GM18505 (cell line): ENCODE data around the gene RACGAP1.

Experiments used
- ATAC-seq: cut with Tn5 transposase; IDR thresholded peaks from one replicate; pipeline ENCODE4 v1.9.1; 2021; ENCODE audit not compliant: unreplicated experiment
- POLR2A ChIP-seq: IDR thresholded peaks from 4 replicates; pipeline ENCODE4 v1.6.1; 2011; ENCODE audit warnings: borderline replicate concordance; ENCODE audit not compliant: insufficient read depth, insufficient read length; ENCODE audit errors: extremely low read depth

Gene RACGAP1

GRCh38 chr12:49959685-49960473 lies 65.4 kb downstream of the RACGAP1 start:
- ATAC-seq: no peak
- TF ChIP-seq POLR2A: no peak

GRCh38 chr12:49957570-49957967 lies 67.7 kb downstream of the RACGAP1 start:
- TF ChIP-seq POLR2A: no peak
- ATAC-seq: no peak

- TF ChIP-seq POLR2A: no peak
- ATAC-seq: no peak
Measured at GRCh38 chr12:49956663-49957569, 68.4 kb downstream of the RACGAP1 start.

GRCh38 chr12:49955899-49956662 lies 69.2 kb downstream of the RACGAP1 start:
- no peak for TF ChIP-seq POLR2A
- ATAC-seq: no peak

GRCh38 chr12:49954863-49955830 lies 70.1 kb downstream of the RACGAP1 start:
- no peak for ATAC-seq
- no peak for TF ChIP-seq POLR2A

GRCh38 chr12:49953961-49954846 lies 71.1 kb downstream of the RACGAP1 start:
- no peak for TF ChIP-seq POLR2A
- no peak for ATAC-seq

GRCh38 chr12:49953151-49953550 lies 72.1 kb downstream of the RACGAP1 start:
- no peak for ATAC-seq

GRCh38 chr12:49952391-49953055 lies 72.8 kb downstream of the RACGAP1 start:
- TF ChIP-seq POLR2A: no peak
- no peak for ATAC-seq

More at GRCh38 chr12:49953151-49953550, 72.1 kb downstream of the RACGAP1 start:
- TF ChIP-seq POLR2A: no peak

GRCh38 chr12:49951411-49952240 lies 73.7 kb downstream of the RACGAP1 start:
- TF ChIP-seq POLR2A: no peak
- ATAC-seq: no peak

- no peak for ATAC-seq
- no peak for TF ChIP-seq POLR2A
Measured at GRCh38 chr12:49950273-49951251, 74.7 kb downstream of the RACGAP1 start, which contains the start of gene AQP2. Gene AQP2 (plus strand): TSS chr12:49950737. CDS start chr12:49950831, 94 bp downstream.
